DND-41 (cell line): ENCODE data around the gene FARSB.

Source experiments
- ATAC-seq: fragments of 200-7000 bp; cut with Tn5 transposase; 3 replicates; pipeline ENCODE4 v1.9.1; 2021; ENCODE audit warnings: low read depth; ENCODE audit not compliant: insufficient read depth
- DNase-seq: peaks from one replicate; pipeline ENCODE4 v3.0.0-alpha.2; 2020
- H2AFZ ChIP-seq: 2 replicates; pipeline ENCODE4 v1.6.0; 2012; ENCODE audit warnings: low read depth, low read length
- H3K27ac ChIP-seq: 2 replicates; pipeline ENCODE4 v1.5.1; 2012; ENCODE audit warnings: low read length, inconsistent platforms
- H3K27me3 ChIP-seq: fragments of 200-600 bp; sonication (generic); 2 replicates; pipeline ENCODE4 v1.6.0; 2012; ENCODE audit warnings: low read length, mild to moderate bottlenecking, inconsistent platforms; ENCODE audit not compliant: insufficient read depth, poor library complexity
- H3K36me3 ChIP-seq: 2 replicates; pipeline ENCODE4 v1.5.1; 2012; ENCODE audit warnings: low read length, inconsistent platforms; ENCODE audit not compliant: insufficient read depth
- H3K4me1 ChIP-seq: 2 replicates; pipeline ENCODE4 v1.5.1; 2012; ENCODE audit warnings: mild to moderate bottlenecking, low read length; ENCODE audit not compliant: insufficient read depth
- H3K4me2 ChIP-seq: 2 replicates; pipeline ENCODE4 v1.6.0; 2012; ENCODE audit warnings: mild to moderate bottlenecking, moderate library complexity, low read length, inconsistent platforms; ENCODE audit not compliant: insufficient read depth
- H3K4me3 ChIP-seq, 2 experiments: fragments of 200-600 bp in 1 of 2; shearing (Covaris generic) in 1 of 2; 2 replicates each; pipeline ENCODE4 v1.5.1; 2012 to 2016; ENCODE audit warnings: inconsistent platforms in 2 of 2, low read length in 2 of 2, mild to moderate bottlenecking in 2 of 2, low read depth in 1 of 2, moderate library complexity in 1 of 2
- H3K79me2 ChIP-seq: 2 replicates; pipeline ENCODE4 v1.6.0; 2012; ENCODE audit warnings: low read length, inconsistent platforms; ENCODE audit not compliant: insufficient read depth
- H3K9ac ChIP-seq: 2 replicates; pipeline ENCODE4 v1.6.0; 2012; ENCODE audit warnings: low read depth, mild to moderate bottlenecking, inconsistent platforms, low read length, moderate library complexity
- H3K9me3 ChIP-seq: 2 replicates; pipeline ENCODE4 v1.5.1; 2012; ENCODE audit warnings: low read length, moderate library complexity, mild to moderate bottlenecking, inconsistent platforms; ENCODE audit not compliant: insufficient read depth, severe bottlenecking
- H4K20me1 ChIP-seq: 2 replicates; pipeline ENCODE4 v1.6.0; 2012; ENCODE audit warnings: low read length; ENCODE audit not compliant: insufficient read depth
- EZH2 ChIP-seq: IDR thresholded peaks from 3 replicates; pipeline ENCODE4 v1.6.1; 2012; ENCODE audit warnings: borderline replicate concordance, low read depth, mild to moderate bottlenecking, moderate library complexity, low read length, inconsistent platforms; ENCODE audit not compliant: severe bottlenecking
- TF ChIP-seq, protein P1 (sequence below): IDR thresholded peaks from 2 replicates; pipeline ENCODE4 v1.5.1; 2012; ENCODE audit warnings: borderline replicate concordance, low read length, moderate library complexity, mild to moderate bottlenecking; ENCODE audit not compliant: poor library complexity, severe bottlenecking; ENCODE audit errors: extremely low read depth

The FARSB gene

GRCh38 chr2:222544661-222545060 lies 111.2 kb downstream of the FARSB start:
- ATAC-seq: no peak
- H2AFZ ChIP-seq: no peak overlapping the region
- no peak overlapping the region for H3K27ac ChIP-seq
- H3K9me3 ChIP-seq: no peaks in the 10 kb centered on the region
- no peaks in the 10 kb centered on the region for H3K36me3 ChIP-seq
- no peak for DNase-seq
- TF ChIP-seq, protein P1, sequence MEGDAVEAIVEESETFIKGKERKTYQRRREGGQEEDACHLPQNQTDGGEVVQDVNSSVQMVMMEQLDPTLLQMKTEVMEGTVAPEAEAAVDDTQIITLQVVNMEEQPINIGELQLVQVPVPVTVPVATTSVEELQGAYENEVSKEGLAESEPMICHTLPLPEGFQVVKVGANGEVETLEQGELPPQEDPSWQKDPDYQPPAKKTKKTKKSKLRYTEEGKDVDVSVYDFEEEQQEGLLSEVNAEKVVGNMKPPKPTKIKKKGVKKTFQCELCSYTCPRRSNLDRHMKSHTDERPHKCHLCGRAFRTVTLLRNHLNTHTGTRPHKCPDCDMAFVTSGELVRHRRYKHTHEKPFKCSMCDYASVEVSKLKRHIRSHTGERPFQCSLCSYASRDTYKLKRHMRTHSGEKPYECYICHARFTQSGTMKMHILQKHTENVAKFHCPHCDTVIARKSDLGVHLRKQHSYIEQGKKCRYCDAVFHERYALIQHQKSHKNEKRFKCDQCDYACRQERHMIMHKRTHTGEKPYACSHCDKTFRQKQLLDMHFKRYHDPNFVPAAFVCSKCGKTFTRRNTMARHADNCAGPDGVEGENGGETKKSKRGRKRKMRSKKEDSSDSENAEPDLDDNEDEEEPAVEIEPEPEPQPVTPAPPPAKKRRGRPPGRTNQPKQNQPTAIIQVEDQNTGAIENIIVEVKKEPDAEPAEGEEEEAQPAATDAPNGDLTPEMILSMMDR: no peak
- no peak for TF ChIP-seq EZH2
- no peak overlapping the region for H3K9ac ChIP-seq
- H3K4me2 ChIP-seq: no peak overlapping the region
- H4K20me1 ChIP-seq: no peaks in the 10 kb centered on the region
- H3K27me3 ChIP-seq: no peaks in the 10 kb centered on the region
- no peaks in the 10 kb centered on the region for H3K4me1 ChIP-seq
- no peak overlapping the region for H3K4me3 ChIP-seq
- H3K79me2 ChIP-seq: no peaks in the 10 kb centered on the region

- Histone ChIP-seq H3K27me3 (no peaks in the 10 kb centered on the region), H4K20me1 (no peaks in the 10 kb centered on the region), H2AFZ (no peak overlapping the region), H3K4me3 (no peak overlapping the region), H3K9me3 (no peaks in the 10 kb centered on the region), H3K9ac (no peak overlapping the region), H3K4me1 (no peaks in the 10 kb centered on the region), H3K36me3 (no peaks in the 10 kb centered on the region), H3K79me2 (no peaks in the 10 kb centered on the region), H3K27ac (no peak overlapping the region), H3K4me2 (no peak overlapping the region)
- no peak for DNase-seq
- TF ChIP-seq, protein P1: no peak
- no peak for TF ChIP-seq EZH2
- ATAC-seq: no peak
Observed at GRCh38 chr2:222538535-222538934, 117.4 kb downstream of the FARSB start.

GRCh38 chr2:222535477-222535876 lies 120.4 kb downstream of the FARSB start:
- no peak for ATAC-seq
- H3K27ac ChIP-seq: no peak overlapping the region

More at GRCh38 chr2:222535477-222535876, 120.4 kb downstream of the FARSB start:
- TF ChIP-seq, protein P1: no peak
- no peak for TF ChIP-seq EZH2
- H3K4me3 ChIP-seq: no peak overlapping the region
- H3K79me2 ChIP-seq: no peaks in the 10 kb centered on the region
- H2AFZ ChIP-seq: no peak overlapping the region
- no peaks in the 10 kb centered on the region for H4K20me1 ChIP-seq
- H3K4me1 ChIP-seq: no peaks in the 10 kb centered on the region; the same call in 1 of the 2 replicates
- H3K36me3 ChIP-seq: no peaks in the 10 kb centered on the region
- H3K4me2 ChIP-seq: no peak overlapping the region
- H3K9me3 ChIP-seq: no peaks in the 10 kb centered on the region
- DNase-seq: no peak
- no peaks in the 10 kb centered on the region for H3K27me3 ChIP-seq
- H3K9ac ChIP-seq: no peak overlapping the region
